Left lung (tissue), 10 donors: ENCODE data around the gene ZNF90. TPM values are rescaled to one million over a fixed set of nuclear protein-coding genes. Genes with fewer than 3 reads are reported as not detected.
"Not testable (repeated sequence)": the region's sequence is repeated elsewhere in the genome, so short reads cannot be mapped to it uniquely, and the experiment has no call there.

Experiments
- ATAC-seq: fragments of 200-7000 bp; cut with Tn5 transposase; one replicate; pipeline ENCODE4 v1.9.1; 2020; ENCODE audit warnings: moderate library complexity
- DNase-seq, 4 donors: peaks; one replicate each; pipeline ENCODE4 v3.0.0-alpha.2; 2013 to 2020
- H3K27ac ChIP-seq, 2 donors: fragments of 200-600 bp; sonication (generic) in 1 of 2; one replicate each; pipeline versions ENCODE4 v1.5.0 to v1.8.0; 2020 to 2021
- H3K27me3 ChIP-seq, 2 donors: fragments of 200-600 bp; sonication (generic) in 1 of 2; one replicate each; pipeline versions ENCODE4 v1.5.0 to v1.8.0; 2020 to 2021
- H3K36me3 ChIP-seq, 2 donors: fragments of 200-600 bp; sonication (generic) in 1 of 2; one replicate each; pipeline versions ENCODE4 v1.5.0 to v1.8.0; 2020 to 2021
- H3K4me1 ChIP-seq, 2 donors: fragments of 200-600 bp; one replicate each; pipeline ENCODE4 v1.8.0; 2021
- H3K4me3 ChIP-seq, 2 donors: fragments of 200-600 bp; sonication (generic) in 1 of 2; one replicate each; pipeline versions ENCODE4 v1.5.0 to v1.8.0; 2020 to 2021; ENCODE audit warnings: mild to moderate bottlenecking in 1 of 2
- H3K9me3 ChIP-seq, 2 donors: fragments of 200-600 bp; sonication (generic) in 1 of 2; one replicate each; pipeline versions ENCODE4 v1.5.0 to v1.8.0; 2020 to 2021
- intact Hi-C, 2 donors: fragments of 100-400 bp; cut with DNase I; formaldehyde crosslinking; loops; one replicate each; pipeline versions ENCODE4 v1.11.2 to v1.14.2; 2022
- polyA plus RNA-seq, 6 donors: library from polyadenylated mRNA; unstranded; fragments of 120-200 nt; gene quantifications; one replicate each; pipeline ENCODE4 v1.2.1, GENCODE V29; 2013; ENCODE audit not compliant: insufficient read length in 6 of 6
- total RNA-seq, 2 donors: library from RNA; stranded (reverse); fragmentation: NEBNext Ultra II Directional; extraction: Animal tissue kit (Norgen Biotek cat#: 25700); gene quantifications; one replicate each; pipeline ENCODE4 v1.2.1, GENCODE V29; 2021
- TF ChIP-seq, protein P1 (sequence below), 2 donors: fragments of 200-600 bp; sonication (generic) in 1 of 2; IDR thresholded peaks; one replicate each; pipeline versions ENCODE4 v1.5.0 to v1.8.0; 2021; ENCODE audit warnings: antibody characterized with exemption in 2 of 2
- donor health status: DM: no; HTN: yes; CAD: no.
- donor health status: DM: no; HTN: no; CAD: no.

The ZNF90 gene
- total and polyA plus RNA-seq, 8 donors = 4.3 to 37.3 (median 32.7) TPM

DNA sequence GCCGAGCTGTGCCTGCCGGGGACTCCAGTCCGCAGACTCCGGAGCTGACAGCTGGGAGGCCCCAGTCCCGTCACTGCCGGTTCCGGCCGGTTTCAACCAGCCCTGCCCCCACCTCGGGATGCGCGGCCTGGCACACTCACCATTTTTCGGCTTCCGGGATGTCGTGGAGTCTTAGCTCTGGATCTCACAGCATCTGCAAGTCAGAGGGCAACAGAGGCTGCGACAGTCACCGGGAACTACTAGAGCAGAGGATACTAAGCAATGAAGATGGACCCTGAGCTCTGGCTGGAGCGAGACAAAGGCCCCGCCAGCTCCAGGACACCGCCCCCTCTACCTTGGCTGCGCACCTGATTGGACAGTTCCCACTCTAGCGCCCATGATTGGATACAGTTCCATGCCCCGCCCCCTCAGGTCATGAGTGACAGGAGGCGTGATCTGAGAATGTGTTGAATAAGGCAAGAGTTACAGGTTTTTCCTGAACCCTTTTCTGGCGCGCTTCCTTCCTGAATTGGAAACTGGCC is 38.5 kb upstream of the ZNF90 start, which contains the start of gene ZNF682:
Gene ZNF682, minus strand, starts transcription at position 303 of the 521 bp plus-strand sequence. Its CDS starts 160 bp downstream, at position 143.
- Histone ChIP-seq H3K4me1 (peaks cover 0 to 5% of the 10 kb centered on the region in 2 donors), H3K9me3 (peaks cover 0 to 12% of the 10 kb centered on the region in 2 donors), H3K27ac (peak within 1 kb of the TSS; percentile 54 to 79), H3K27me3 (no peaks in the 10 kb centered on the region), H3K4me3 (peak within 1 kb of the TSS; percentile 67 to 76), H3K36me3 (no peaks in the 10 kb centered on the region)
- TF ChIP-seq, protein P1, sequence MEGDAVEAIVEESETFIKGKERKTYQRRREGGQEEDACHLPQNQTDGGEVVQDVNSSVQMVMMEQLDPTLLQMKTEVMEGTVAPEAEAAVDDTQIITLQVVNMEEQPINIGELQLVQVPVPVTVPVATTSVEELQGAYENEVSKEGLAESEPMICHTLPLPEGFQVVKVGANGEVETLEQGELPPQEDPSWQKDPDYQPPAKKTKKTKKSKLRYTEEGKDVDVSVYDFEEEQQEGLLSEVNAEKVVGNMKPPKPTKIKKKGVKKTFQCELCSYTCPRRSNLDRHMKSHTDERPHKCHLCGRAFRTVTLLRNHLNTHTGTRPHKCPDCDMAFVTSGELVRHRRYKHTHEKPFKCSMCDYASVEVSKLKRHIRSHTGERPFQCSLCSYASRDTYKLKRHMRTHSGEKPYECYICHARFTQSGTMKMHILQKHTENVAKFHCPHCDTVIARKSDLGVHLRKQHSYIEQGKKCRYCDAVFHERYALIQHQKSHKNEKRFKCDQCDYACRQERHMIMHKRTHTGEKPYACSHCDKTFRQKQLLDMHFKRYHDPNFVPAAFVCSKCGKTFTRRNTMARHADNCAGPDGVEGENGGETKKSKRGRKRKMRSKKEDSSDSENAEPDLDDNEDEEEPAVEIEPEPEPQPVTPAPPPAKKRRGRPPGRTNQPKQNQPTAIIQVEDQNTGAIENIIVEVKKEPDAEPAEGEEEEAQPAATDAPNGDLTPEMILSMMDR (IDR thresholded peaks at IDR 0.05) = no peak
- ATAC-seq = peak; percentile 99
- peak; percentile 85 to 98 (median 94) for DNase-seq
- intact Hi-C loops = no loop called here

DNA sequence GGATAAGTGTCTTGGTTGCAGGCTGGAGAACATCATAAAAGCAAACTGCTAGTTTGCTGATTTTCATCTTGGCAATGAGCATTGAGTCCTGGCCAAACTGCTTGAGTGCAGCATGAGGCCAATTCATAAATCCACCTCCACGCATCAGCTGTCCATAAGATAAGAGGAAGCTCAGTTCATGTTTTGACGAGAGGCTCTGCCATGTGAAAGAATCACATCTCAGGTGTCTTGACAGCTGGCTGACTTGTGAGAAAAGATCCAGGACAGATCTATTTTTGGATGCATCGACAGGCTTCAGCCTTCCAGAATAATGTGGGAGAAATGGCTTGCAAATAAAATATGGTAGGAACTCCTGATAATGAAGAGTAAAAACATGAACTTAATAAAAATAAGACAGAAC is 33.1 kb upstream of the ZNF90 start:
- ATAC-seq = no peak
- intact Hi-C loops = no loop called here
- no peak for DNase-seq

DNA sequence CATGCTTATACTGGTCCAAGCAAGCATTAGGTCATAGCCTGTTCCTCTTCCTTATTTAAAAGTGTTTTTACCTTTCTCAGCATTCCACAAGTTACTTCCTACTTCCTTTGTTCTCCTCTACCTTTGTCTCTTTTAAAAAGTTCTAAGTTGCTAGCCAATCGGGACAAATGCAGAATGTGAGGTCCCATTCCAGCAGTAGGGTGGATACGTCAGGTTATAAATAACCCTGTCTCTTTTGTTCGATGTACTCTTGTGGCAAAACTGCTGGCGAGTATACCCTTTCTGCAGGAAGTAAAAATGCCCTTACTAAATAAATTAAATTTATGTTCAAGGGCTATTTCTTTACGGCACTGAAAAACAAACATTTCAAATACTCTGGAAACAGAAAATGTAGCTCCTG is 32.1 kb upstream of the ZNF90 start:
- peaks cover 0 to 18% of the 10 kb centered on the region in 2 donors for H3K9me3 ChIP-seq
- intact Hi-C loops, H3K27ac ChIP-seq, DNase-seq, H3K36me3 ChIP-seq, ATAC-seq, H3K4me3 ChIP-seq, H3K4me1 ChIP-seq, H3K27me3 ChIP-seq: not testable (repeated sequence)

More for the DNA sequence above, 33.1 kb upstream of the ZNF90 start:
- Histone ChIP-seq H3K4me3 (no peak overlapping the region), H3K4me1 (no peaks in the 10 kb centered on the region), H3K27me3 (no peaks in the 10 kb centered on the region), H3K27ac (no peak overlapping the region), H3K36me3 (no peaks in the 10 kb centered on the region), H3K9me3 (peaks cover 0 to 23% of the 10 kb centered on the region in 2 donors)
- TF ChIP-seq, protein P1 (IDR thresholded peaks at IDR 0.05) = no peak

DNA sequence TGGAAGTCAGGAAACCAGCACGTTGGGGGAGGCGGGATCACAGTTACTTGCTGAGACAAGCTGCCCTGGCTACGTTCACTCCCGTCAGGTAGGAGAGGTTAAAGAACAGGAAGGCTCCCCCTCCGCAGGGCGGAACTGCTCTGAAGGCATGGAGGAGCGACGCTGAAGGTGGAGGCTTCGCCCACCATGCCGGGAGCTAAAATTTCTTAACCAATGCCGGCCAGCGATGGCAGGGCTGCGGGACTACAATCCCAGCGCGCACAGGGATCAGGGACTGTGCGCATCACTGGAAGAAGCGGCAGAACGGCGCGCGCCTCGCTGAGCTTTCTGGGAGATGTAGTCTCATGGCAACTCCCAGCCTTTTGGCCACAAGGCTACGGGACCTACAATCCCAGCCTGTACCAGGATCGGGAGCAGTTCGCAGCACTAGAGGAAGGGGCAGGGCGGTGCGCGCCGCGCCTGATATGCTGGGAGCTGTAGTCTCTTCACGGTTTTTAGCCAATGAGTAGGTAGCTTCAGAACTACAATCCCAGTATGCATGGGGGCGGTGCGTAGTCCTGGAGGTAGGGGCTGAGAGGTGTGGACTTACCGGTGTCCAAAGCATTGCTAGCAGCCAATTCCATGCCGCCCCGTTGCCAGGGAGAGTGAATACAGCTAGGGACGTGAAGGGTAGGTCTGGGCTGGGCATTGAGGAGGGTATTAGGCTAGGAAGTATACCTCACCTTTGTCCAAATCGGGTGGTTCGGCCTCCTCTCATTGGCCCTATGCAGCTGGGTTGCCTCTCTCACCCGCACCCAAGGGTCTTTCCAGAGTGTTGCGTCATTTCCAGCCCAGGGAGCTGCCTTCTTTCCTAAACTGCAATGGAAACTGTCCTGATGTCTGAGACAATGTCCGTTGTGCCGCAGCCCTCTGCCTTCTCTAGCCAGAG is 25.7 kb upstream of the ZNF90 start:
- intact Hi-C loops = no loop called here
- Histone ChIP-seq H3K27ac (peak overlapping the region; percentile 66 to 79), H3K9me3 (peaks cover 0 to 11% of the 10 kb centered on the region in 2 donors), H3K4me3 (peak overlapping the region; percentile 57 to 62), H3K27me3 (no peaks in the 10 kb centered on the region), H3K36me3 (no peaks in the 10 kb centered on the region), H3K4me1 (peaks cover 0 to 3% of the 10 kb centered on the region in 2 donors)
- DNase-seq (peak; percentile 92 to 99 (median 94)), ATAC-seq (peak; percentile 99)
- TF ChIP-seq, protein P1 (IDR thresholded peaks at IDR 0.05) = no peak

DNA sequence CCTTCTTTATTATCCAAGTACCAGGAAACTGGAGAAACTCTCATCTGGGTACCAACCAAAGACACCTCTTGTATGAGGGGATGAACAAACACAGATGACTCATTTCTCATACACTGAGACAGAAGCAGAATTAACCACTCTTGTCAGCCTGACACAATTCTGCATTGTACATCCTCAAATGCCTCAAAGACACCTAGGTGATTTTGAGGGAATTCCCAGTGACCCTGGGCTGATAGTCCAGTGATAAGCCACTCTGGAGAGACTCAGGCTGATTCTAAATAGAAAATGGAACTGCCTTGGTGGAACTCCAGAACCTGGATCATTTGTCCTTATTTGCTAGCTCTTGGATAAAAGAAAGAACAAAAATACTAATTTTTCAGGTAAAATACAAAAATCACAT is 19.1 kb upstream of the ZNF90 start:
- H3K4me3 ChIP-seq, H3K36me3 ChIP-seq, H3K9me3 ChIP-seq, H3K27ac ChIP-seq, H3K27me3 ChIP-seq, intact Hi-C loops, DNase-seq, ATAC-seq, H3K4me1 ChIP-seq: not testable (repeated sequence)

DNA sequence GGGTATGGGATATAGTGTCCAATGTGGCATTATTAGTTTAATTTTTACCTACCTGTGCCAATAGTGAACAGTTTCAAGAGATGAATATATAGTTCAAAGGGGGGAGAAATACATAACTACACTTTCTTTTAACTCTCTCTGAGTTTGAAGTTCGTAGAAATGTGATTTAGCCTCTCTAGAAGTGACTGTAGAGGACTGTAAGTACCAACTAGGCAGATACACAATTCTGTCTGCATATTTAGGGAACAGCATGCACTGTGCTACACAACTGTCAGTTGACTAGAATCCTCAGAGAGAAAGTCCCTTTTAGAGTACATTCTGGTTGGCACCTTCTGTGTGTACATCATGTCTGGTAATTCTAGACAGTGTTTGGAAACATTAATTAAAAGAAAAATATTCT is 17.5 kb upstream of the ZNF90 start:
- Histone ChIP-seq H3K4me1 (no peaks in the 10 kb centered on the region), H3K27ac (no peak overlapping the region), H3K9me3 (peaks cover 0 to 6% of the 10 kb centered on the region in 2 donors), H3K36me3 (no peaks in the 10 kb centered on the region), H3K4me3 (no peak overlapping the region), H3K27me3 (no peaks in the 10 kb centered on the region)
- TF ChIP-seq, protein P1 (IDR thresholded peaks at IDR 0.05) = no peak
- ATAC-seq (no peak), DNase-seq (no peak)
- intact Hi-C loops = no loop called here
